Naive thymus-derived CD4-positive, alpha-beta T cell (primary cell): ENCODE data around the gene R3HCC1L. TPM values are rescaled to one million over a fixed set of nuclear protein-coding genes. Genes with fewer than 3 reads are reported as not detected.

Experiments
- ATAC-seq: fragments of 150-1000 bp; cut with Tn5 transposase; 2 replicates; pipeline ENCODE4 v1.10.0; 2021; ENCODE audit warnings: mild to moderate bottlenecking, moderate library complexity
- CTCF ChIA-PET: fragments of 350-600 bp; sonication (Branson Sonifier 250); formaldehyde crosslinking; loops from one replicate; lab custom pipeline; 2021; ENCODE audit warnings: antibody characterized with exemption; lab: Charles Lee
- POLR2A ChIA-PET: fragments of 350-600 bp; sonication (Branson Sonifier 250); formaldehyde crosslinking; loops from one replicate; lab custom pipeline; 2021; ENCODE audit warnings: antibody characterized with exemption, inconsistent platforms; lab: Charles Lee
- DNase-seq, 9 donors: peaks; one replicate each; pipeline versions ENCODE4 v3.0.0 to v3.0.0-alpha.2; 2020 to 2022; ENCODE audit warnings: mixed read lengths in 1 of 9
- H3K27ac ChIP-seq: one replicate; pipeline ENCODE4 v1.7.0; 2013; ENCODE audit warnings: mild to moderate bottlenecking, low read depth, low read length, moderate library complexity
- H3K27me3 ChIP-seq, 2 donors: one replicate each; pipeline ENCODE4 v1.7.0; 2013; ENCODE audit warnings: low read length in 2 of 2, mild to moderate bottlenecking in 2 of 2, moderate library complexity in 2 of 2; ENCODE audit not compliant: control insufficient read depth in 2 of 2, insufficient read depth in 2 of 2
- H3K36me3 ChIP-seq, 3 experiments: 1 replicate in 2 of 3; 2 replicates in 1 of 3; pipeline ENCODE4 v1.7.0; 2013; ENCODE audit warnings: low read length in 3 of 3, mild to moderate bottlenecking in 3 of 3, moderate library complexity in 1 of 3; ENCODE audit not compliant: insufficient read depth in 3 of 3, control insufficient read depth in 2 of 3
- H3K4me1 ChIP-seq, 2 donors: one replicate each; pipeline ENCODE4 v1.7.0; 2013; ENCODE audit warnings: low read length in 2 of 2, mild to moderate bottlenecking in 2 of 2, moderate library complexity in 1 of 2; ENCODE audit not compliant: control insufficient read depth in 2 of 2, insufficient read depth in 2 of 2
- H3K4me3 ChIP-seq: 2 replicates; pipeline ENCODE4 v1.7.0; 2013; ENCODE audit warnings: mild to moderate bottlenecking, low read length
- H3K9me3 ChIP-seq, 3 experiments: 1 replicate in 2 of 3; 2 replicates in 1 of 3; pipeline ENCODE4 v1.7.0; 2013; ENCODE audit warnings: low read length in 3 of 3; ENCODE audit not compliant: control insufficient read depth in 2 of 3
- H3K27ac Mint-ChIP-seq, 9 donors: one replicate each; pipeline ENCODE4 v1.8.0; 2020 to 2022; ENCODE audit warnings: mixed read lengths in 9 of 9, mild to moderate bottlenecking in 8 of 9, moderate library complexity in 5 of 9, inconsistent platforms in 2 of 9
- H3K27me3 Mint-ChIP-seq, 5 donors: one replicate each; pipeline ENCODE4 v1.8.0; 2021 to 2022; ENCODE audit warnings: mixed read lengths in 5 of 5, mild to moderate bottlenecking in 1 of 5
- H3K36me3 Mint-ChIP-seq, 5 donors: one replicate each; pipeline ENCODE4 v1.8.0; 2020 to 2022; ENCODE audit warnings: mixed read lengths in 5 of 5, mild to moderate bottlenecking in 3 of 5, inconsistent platforms in 1 of 5
- H3K4me1 Mint-ChIP-seq, 7 donors: one replicate each; pipeline ENCODE4 v1.8.0; 2020 to 2022; ENCODE audit warnings: mixed read lengths in 7 of 7, mild to moderate bottlenecking in 3 of 7, inconsistent platforms in 1 of 7
- H3K4me3 Mint-ChIP-seq, 10 donors: one replicate each; pipeline ENCODE4 v1.8.0; 2020 to 2022; ENCODE audit warnings: mild to moderate bottlenecking in 10 of 10, mixed read lengths in 10 of 10, moderate library complexity in 6 of 10, inconsistent platforms in 2 of 10
- H3K9me3 Mint-ChIP-seq, 11 donors: one replicate each; pipeline ENCODE4 v1.8.0; 2020 to 2022; ENCODE audit warnings: mixed read lengths in 11 of 11, mild to moderate bottlenecking in 4 of 11, inconsistent platforms in 1 of 11, moderate library complexity in 1 of 11
- intact Hi-C, 2 donors: fragments of 100-400 bp; cut with micrococcal nuclease; formaldehyde crosslinking; loops; one replicate each; pipeline ENCODE4 v1.15.1; 2023
- polyA plus RNA-seq, 2 donors: library from polyadenylated mRNA; unstranded; fragments of 300-500 nt; fragmentation: Illumina TruSeq; gene quantifications; one replicate each; pipeline ENCODE4 v1.2.3, GENCODE V29; 2021
- total RNA-seq, 6 experiments: library from RNA in 5 of 6; stranded (reverse) in 5 of 6; gene quantifications; 1 replicate in 5 of 6; 2 replicates in 1 of 6; pipeline ENCODE4 v1.2.3 and lab custom pipeline; 2021 to 2026

R3HCC1L gene
- total and polyA plus RNA-seq, 7 experiments from 2014 or later, result 9.6 to 25.3 (median 19.6) TPM

GRCh38 chr10:98293550-98294269 is 159.3 kb downstream of the R3HCC1L start:
- Histone ChIP-seq H3K4me3 (no peak overlapping the region), H3K27ac (no peak overlapping the region), H3K36me3 (no peaks in the 10 kb centered on the region), H3K27me3 (no peaks in the 10 kb centered on the region), H3K9me3 (no peaks in the 10 kb centered on the region), H3K4me1 (no peaks in the 10 kb centered on the region)
- CTCF ChIA-PET, result no interaction called here
- peaks cover 10 to 40% (median 16%) of the 10 kb centered on the region in 5 donors for H3K27me3 Mint-ChIP-seq
- DNase-seq (no peak), ATAC-seq (no peak)
- no peaks in the 10 kb centered on the region for H3K9me3 Mint-ChIP-seq
- intact Hi-C loops, result no loop called here
- no peak overlapping the region for H3K4me3 Mint-ChIP-seq
- H3K4me1 Mint-ChIP-seq, result no peaks in the 10 kb centered on the region
- POLR2A ChIA-PET, result no interaction called here
- no peaks in the 10 kb centered on the region for H3K36me3 Mint-ChIP-seq
- no peak overlapping the region for H3K27ac Mint-ChIP-seq

- Mint-ChIP-seq H3K27ac (no peak overlapping the region), H3K4me1 (no peaks in the 10 kb centered on the region), H3K27me3 (peaks cover 10 to 46% (median 22%) of the 10 kb centered on the region in 5 donors), H3K9me3 (no peaks in the 10 kb centered on the region), H3K36me3 (no peaks in the 10 kb centered on the region), H3K4me3 (no peak overlapping the region)
- Histone ChIP-seq H3K27ac (no peak overlapping the region), H3K36me3 (no peaks in the 10 kb centered on the region), H3K4me1 (no peaks in the 10 kb centered on the region), H3K27me3 (no peaks in the 10 kb centered on the region), H3K9me3 (no peaks in the 10 kb centered on the region), H3K4me3 (no peak overlapping the region)
- intact Hi-C loops, result no loop called here
- POLR2A ChIA-PET, result no interaction called here
- CTCF ChIA-PET, result no interaction called here
- DNase-seq (no peak), ATAC-seq (no peak)
Measured at GRCh38 chr10:98294270-98294627, 159.8 kb downstream of the R3HCC1L start.

Other genes with a start within 250 kb of the R3HCC1L start
- gene CRTAC1, start 104.0 kb upstream of the R3HCC1L start, total RNA-seq, result not detected
- not detected for gene CRTAC1, start 104.0 kb upstream of the R3HCC1L start, polyA plus RNA-seq
- gene LOXL4, start 133.5 kb downstream of the R3HCC1L start, total RNA-seq, result not detected
- gene LOXL4, start 133.5 kb downstream of the R3HCC1L start, polyA plus RNA-seq, result not detected